SW480 (cell line): Measurements from ENCODE around the gene RPP38.

ENCODE experiments used
- DNase-seq: peaks from one replicate; pipeline ENCODE4 v3.0.0-alpha.2; 2016; ENCODE audit warnings: low spot score

Gene RPP38

DNA sequence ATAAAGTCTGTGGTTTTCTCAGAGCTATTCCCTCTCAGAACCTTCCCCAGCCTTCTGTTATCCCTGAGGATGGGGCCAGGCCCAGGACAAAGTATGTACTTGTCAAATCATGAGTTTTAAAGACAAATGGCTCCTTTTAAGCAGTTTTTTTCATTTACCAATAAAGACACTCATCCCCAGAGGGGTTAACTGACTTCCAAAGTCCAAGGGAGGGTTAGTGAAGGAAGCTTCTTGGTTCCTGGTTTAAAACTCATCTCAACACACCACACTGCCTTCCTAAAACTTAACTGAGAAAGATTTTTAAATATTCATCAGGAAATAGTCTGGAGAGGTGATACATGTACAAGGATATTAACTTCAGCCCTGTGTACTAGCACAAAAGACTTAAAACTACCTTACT, 55.4 kb downstream of the RPP38 start:
- no peak for DNase-seq
